Peyer's patch (tissue), 4 donors: ENCODE measurements around the gene AFDN.

Experiments
- CTCF ChIP-seq, 6 experiments: fragments of 450-650 bp in 4 of 6; fragments of 200-600 bp in 2 of 6; sonication (generic) in 1 of 6; IDR thresholded peaks; one replicate each; pipeline ENCODE4 v1.5.1; 2017 to 2019; ENCODE audit warnings: antibody characterized with exemption in 6 of 6, mild to moderate bottlenecking in 3 of 6, moderate library complexity in 1 of 6
- POLR2A ChIP-seq, 2 donors: fragments of 450-650 bp; IDR thresholded peaks; one replicate each; pipeline ENCODE4 v1.5.1; 2017; ENCODE audit warnings: antibody characterized with exemption in 2 of 2, mild to moderate bottlenecking in 2 of 2, moderate library complexity in 2 of 2

DNA sequence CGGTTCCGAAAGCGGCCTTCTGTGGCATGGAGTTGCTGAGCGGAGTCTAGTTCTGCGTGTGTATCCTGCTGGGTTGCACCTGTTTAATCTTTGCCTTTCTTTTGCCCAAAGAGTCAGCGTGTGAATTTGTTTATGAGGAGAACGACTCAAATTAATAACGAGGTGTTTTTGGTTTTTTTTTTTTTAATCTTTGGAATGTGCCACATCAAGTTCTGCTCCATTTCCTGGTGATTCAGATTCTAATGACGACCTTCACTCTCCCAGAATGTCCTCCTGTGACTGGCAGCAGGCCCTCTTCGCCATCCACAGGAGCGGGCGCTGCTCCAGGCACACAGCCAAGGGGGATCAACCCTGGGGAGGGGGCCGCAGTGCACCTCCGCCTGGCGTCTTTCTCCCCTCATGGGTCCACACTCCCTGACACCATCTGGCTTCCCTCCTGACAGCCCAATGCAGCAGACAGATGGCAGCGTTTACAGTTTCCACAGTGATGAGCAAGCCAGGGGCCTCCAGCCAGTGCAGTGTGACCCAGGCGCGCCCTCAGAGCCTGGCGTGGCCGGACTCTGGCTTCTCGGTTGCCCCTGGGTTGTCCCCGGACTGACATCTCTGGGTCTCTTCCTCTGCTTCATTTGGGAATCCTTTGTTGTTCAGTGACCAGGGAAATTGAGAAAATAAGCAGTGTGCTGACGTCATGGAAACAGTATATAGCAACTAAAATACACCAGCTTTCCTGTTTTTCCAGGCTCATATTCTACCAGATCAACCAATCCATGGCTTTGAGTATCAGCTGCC is 27.5 kb upstream of the AFDN start:
- TF ChIP-seq POLR2A (IDR thresholded peaks at IDR 0.05) (no peak), CTCF (IDR thresholded peaks at IDR 0.05) (peak in 1 of 6 experiments; percentile 10)
